Fibroblast of lung (primary cell): ENCODE results near the gene CLEC16A.

ENCODE experiments used
- CTCF ChIP-seq, 2 donors: IDR thresholded peaks in 1 of 2; conservative IDR thresholded peaks in 1 of 2; 1 replicate in 1 of 2; 2 replicates in 1 of 2; pipeline ENCODE4 v1.5.1; 2011 to 2012; ENCODE audit warnings: low read length in 2 of 2, control low read depth in 1 of 2, inconsistent platforms in 1 of 2, low read depth in 1 of 2, mild to moderate bottlenecking in 1 of 2
- EZH2 ChIP-seq: IDR thresholded peaks from 2 replicates; pipeline ENCODE4 v1.5.1; 2012; ENCODE audit warnings: low read length, control low read depth, mild to moderate bottlenecking; ENCODE audit errors: missing control alignments

DNA sequence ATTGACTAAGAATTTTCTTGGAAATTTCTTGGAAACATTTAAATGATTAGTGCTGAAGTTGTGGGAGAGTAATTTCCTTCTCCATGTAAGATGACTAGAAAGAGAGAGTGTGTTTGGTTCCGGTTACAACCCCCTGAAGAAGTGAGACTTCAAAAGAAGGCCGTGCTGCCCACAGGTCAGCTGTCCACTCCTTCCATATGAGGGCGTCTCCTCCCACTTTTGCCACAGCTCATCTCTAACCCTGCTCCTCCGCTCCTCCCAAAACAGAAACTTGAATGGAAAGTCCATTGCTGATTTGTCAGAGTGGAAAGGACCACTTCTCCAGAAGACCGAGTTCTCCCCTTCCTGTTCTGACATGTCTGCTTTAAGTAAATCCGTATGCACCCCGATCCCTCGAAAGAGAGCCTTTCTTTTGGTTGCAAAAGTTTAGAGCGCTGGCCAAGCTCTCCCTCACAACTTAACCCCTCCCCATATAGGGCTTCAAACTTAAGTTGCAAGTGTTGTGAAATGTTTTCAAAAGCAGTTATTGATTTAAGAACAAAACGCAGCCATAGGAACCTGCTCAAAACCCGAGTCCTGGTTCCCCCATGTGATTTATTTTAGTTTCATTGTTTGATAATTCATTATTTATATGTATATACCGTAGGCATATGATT lies 182.2 kb downstream of the CLEC16A start:
- TF ChIP-seq CTCF (conservative IDR thresholded peaks at IDR 0.05 in 1 of 2, IDR thresholded peaks at IDR 0.05 in 1 of 2; ENCODE audit: low read depth in 1 of 2, low read length in 2 of 2) (no peak), EZH2 (no peak)
